ENCODE results near the gene SETD4.
A peak's percentile ranks its signal among the peaks of the same experiment; 100 is the strongest.

Gene SETD4

DNA sequence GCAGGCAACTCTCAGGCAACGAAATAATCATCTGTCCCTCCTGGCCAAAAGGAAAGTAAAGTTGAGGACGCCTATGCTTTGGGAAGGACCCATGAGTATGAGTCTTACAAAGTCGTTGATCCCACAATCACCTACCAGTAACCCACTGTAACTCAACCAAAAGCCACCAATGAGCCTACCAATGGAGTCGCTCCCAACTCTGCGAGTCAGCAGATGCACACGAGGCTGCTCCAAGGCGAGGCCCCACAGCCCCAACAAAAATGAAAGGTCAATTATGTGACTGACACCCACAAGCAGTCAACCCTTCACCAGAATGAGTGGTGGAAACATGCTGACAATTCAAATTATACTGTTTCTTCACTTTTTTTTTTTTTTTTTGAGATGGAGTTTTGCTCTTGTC, 12.0 kb downstream of the SETD4 start:
- no peak for DNase-seq (ENCODE audit: low read depth, low spot score)

GRCh38 chr21:36047139-36047538, 13.2 kb downstream of the SETD4 start:
- no peak for DNase-seq (ENCODE audit: low read depth, low spot score)

GRCh38 chr21:36045993-36046392, 14.3 kb downstream of the SETD4 start:
- DNase-seq (ENCODE audit: low read depth, low spot score), result no peak

DNA sequence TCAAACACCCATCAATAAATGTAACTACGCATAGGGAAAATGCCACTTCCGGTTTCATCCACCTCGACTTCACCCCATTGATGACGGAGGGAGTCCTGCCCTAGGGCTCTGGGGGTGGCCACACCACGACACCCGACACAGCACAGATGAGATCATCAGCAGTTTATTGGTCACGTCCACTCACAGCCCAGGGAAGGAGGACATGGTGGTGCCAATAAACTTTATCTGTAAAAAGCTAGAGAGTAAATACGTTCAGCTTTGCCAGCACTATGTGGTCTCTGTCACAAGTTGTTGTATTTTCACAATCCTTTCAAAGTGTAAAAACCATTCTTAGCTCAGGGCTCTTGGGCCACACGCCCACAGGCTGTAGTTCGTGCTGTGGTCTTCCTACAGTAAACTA, 16.3 kb downstream of the SETD4 start:
- no peak for DNase-seq (ENCODE audit: low read depth, low spot score)

DNA sequence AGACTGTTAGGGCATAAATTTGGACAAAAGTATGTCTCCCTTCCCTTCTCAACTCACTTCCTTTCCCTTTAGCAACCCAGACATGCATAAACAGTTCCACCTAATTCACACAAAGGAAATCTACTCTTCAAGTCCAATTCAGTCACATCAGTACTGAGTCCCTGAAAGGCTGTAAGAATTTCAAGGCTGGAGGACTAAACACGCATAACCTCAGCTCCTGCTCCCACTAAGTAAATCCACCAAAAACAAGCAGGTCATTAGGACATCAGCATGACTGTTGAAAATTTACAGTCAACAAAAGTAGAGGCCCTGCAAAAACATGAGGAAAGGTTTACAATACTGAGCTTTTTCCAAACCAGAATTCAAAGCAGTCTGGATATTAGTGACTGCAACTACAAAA, 18.4 kb downstream of the SETD4 start:
- DNase-seq (ENCODE audit: low read depth, low spot score), result no peak

DNA sequence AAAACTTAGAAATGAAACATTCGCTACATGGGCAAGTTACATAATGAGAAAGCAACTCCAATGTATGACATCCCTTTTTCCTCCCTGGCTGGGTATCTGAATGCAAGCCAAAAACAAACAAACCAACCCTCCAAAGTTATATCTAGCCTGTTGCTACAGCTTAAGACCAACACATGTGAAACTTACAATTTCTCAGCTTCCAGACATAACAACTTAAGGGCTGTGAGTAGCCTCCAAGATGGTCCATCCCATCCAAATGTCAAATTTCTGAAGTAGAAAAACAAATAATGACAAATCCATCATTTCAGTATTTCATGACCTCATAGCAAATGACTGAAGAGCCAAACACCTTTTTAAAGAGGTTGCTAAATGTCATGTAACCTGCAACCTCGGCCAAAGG, 19.9 kb downstream of the SETD4 start:
- DNase-seq (ENCODE audit: low read depth, low spot score), result no peak

GRCh38 chr21:36039861-36040260, 20.5 kb downstream of the SETD4 start:
- no peak for DNase-seq (ENCODE audit: low read depth, low spot score)

DNA sequence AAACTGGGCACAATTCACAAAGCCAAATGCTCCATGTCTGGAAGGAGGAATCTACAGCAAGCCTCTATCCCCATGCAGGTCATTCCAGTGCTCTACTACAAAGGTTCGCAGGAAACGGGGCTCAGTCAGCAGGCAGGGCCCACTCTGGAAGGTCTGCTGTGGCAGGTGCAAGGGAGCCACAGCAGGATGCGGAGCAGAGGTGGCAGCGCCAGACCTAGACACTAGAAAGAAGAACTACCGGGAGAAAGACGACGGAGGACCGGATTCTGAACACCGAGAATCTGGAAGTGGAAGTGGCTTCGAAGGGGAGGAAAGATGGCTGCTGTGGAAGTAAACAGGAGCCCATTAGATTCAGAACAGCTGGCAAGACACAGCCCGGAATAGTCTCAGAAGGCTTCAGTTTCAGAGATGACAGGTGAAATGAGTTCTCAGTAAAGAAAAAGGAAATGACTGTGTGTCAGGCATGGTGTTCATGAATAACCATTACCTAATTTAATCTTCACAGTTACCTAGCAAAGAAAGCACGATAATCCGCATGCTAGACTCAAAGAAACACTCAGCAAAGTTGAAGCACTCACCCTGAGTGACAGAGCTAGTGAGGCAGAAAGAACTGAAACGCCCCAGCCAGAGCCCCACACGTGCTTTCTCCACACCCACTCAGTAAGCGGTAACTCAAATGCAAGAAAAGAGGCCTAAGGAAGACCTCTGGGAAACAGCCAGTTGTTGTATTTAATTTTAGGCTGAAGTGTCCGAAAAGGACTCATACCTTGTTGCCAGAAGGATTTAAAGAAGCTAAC, 21.4 kb downstream of the SETD4 start:
- no peak for DNase-seq (ENCODE audit: low read depth, low spot score)

- DNase-seq (ENCODE audit: low read depth, low spot score), result peak; percentile 63
Measured at GRCh38 chr21:36035381-36035791, 24.9 kb downstream of the SETD4 start.

DNA sequence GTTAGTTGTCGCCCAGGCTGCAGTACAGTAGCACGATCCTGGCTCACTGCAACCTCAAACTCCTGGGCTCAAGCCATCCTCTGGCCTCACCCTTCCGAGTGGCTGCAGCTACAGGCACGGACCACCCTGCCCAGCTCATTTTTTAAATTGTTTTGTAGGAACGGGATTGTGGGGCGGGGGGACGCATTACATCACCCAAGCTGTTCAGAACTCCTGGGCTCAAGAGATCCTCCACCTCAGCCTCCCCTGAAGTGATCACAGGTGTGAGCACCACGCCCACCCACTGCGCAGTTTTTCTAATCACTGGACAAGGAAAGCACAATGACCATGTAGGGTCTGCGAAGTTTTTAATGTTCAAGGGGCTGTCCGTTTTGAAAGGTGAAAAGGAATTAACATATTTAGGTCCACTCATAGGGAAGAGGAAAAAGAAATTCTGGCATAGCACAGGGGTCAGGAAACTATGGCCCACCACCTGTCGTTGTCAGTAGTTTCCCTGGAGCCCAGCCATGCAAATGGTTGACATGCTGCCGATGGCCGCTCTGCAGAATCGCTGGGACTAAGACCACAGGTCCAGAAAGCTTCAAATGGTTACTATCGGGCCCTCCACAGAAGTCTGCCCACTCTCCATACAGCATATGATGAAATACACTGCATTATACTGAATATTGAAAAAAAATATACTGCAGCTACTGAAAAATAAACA, 26.0 kb downstream of the SETD4 start:
- DNase-seq (ENCODE audit: low read depth, low spot score), result no peak

GRCh38 chr21:36032647-36033406, 27.5 kb downstream of the SETD4 start:
- peak; percentile 6 for DNase-seq (ENCODE audit: low read depth, low spot score)

- DNase-seq (ENCODE audit: low read depth, low spot score), result no peak
Measured at GRCh38 chr21:36030581-36031189, 29.6 kb downstream of the SETD4 start.

GRCh38 chr21:36029309-36029708, 31.0 kb downstream of the SETD4 start:
- no peak for DNase-seq (ENCODE audit: low read depth, low spot score)

DNA sequence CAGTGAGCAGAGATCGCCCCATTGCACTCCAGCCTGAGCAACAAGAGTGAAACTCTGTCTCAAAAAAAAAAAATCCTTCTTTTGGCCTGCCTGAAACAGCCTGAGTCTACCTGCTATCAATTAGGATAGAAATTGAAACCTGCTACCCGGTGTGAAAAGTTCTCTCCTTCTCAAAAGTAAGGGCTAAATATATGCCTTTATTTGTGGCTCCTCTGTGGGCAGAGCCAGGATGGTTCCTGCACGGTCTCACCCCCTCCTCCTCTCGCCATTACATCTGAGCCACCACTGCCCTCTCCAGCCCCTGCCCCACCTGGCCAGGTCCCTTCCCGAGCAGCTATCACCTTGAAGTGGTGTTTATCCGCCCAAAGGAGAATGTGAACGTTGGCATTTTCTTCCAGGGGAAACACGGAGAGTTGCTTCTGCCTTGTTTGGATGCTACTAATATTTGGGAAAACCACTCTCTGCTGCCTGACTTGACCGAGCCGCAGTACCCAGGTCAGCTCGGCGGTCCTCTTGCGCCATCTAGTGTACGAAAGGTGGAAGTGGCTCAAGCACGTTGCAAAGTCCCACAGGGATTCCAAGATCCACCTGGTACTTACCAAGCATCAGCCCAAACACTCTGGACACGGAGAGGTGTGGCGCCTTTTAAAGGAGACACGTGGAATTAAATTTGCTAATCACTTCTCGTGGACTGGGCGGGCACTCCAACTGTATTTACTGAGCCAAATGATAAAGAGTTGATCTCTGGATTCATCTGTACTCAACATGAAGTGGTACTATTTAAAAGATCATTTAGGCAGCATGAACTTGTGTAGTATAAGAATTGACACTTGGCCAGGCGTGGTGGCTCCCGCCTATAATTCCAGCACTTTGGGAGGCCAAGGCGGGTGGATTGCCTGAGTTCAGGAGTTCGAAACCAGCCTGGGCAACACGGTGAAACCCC, 31.9 kb downstream of the SETD4 start:
- peak; percentile 88 for DNase-seq (ENCODE audit: low read depth, low spot score)

- DNase-seq (ENCODE audit: low read depth, low spot score), result no peak
Measured at GRCh38 chr21:36027347-36027746, 33.0 kb downstream of the SETD4 start.

GRCh38 chr21:36024782-36025181, 35.5 kb downstream of the SETD4 start:
- DNase-seq (ENCODE audit: low read depth, low spot score), result no peak

- no peak for DNase-seq (ENCODE audit: low read depth, low spot score)
Measured at GRCh38 chr21:36023092-36023480, 37.2 kb downstream of the SETD4 start.

DNA sequence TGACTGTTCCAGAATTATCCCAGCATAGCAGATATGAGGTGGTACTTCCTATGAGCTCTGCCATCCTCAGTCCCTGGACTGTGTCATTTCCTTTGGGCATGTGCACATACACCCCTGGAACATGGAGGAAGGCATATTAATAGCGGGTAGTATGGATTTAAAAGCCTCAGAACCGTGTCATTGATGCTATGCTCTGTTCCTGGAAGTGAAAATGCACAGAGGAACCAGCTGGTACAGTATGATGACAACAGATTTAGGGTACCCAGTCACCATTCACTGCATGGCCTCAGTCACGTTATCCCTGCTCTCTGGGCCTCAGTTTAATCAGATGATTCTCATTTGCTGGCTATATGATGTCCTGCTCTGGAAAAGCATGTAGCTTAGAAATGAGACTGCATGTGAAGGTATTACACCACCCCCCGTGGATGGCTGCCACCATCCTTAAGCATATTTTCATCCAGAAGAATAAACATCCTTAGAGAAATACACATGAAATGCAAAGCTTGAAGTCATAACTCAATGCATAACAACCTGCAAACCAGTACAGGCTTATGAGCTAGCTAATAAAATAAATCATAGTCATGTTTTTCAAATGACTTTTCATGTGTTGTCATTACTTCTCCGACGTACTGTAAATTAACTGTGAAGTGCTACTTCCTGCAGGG, 37.8 kb downstream of the SETD4 start:
- no peak for DNase-seq (ENCODE audit: low read depth, low spot score)

GRCh38 chr21:36021251-36021837, 39.0 kb downstream of the SETD4 start:
- no peak for DNase-seq (ENCODE audit: low read depth, low spot score)

GRCh38 chr21:36015045-36015444, 45.3 kb downstream of the SETD4 start:
- no peak for DNase-seq (ENCODE audit: low read depth, low spot score)

Data from ELF-1 (cell line).